ENCODE data around the gene LCOR.
"Not testable (repeated sequence)": the region's sequence is repeated elsewhere in the genome, so short reads cannot be mapped to it uniquely, and the experiment has no call there.

LCOR gene

DNA sequence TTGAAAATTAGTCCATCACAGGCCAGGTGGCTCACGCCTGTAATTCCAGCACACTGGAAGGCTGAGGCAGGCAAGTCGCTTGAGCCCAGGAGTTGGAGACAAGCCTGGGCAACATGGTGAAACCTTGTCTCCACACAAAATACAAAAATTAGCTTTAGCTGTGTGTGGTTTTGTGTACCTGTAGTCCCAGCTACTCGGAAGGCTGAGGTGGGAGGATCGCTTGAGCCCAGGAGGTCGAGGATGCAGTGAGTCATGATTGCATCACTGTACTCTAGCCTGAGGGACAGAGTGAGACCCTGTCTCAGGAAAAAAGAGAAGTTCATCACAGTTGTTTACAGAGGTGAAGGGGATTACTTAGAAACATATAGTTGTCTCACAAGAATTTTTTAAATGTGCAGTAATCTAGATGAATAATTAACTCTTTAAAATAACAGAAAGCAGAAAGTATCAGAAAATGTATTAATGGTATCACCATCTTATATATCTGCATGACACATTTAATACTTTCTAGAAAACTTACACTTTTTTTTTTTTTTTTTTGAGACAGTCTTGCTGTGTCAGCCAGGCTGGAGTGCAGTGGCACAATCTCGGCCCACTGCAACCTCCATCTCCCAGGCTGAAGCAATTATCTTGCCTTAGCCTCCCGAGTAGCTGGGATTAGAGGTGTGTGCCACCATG lies 8.9 kb downstream of the LCOR start:
- peak; percentile 67 for DNase-seq

DNA sequence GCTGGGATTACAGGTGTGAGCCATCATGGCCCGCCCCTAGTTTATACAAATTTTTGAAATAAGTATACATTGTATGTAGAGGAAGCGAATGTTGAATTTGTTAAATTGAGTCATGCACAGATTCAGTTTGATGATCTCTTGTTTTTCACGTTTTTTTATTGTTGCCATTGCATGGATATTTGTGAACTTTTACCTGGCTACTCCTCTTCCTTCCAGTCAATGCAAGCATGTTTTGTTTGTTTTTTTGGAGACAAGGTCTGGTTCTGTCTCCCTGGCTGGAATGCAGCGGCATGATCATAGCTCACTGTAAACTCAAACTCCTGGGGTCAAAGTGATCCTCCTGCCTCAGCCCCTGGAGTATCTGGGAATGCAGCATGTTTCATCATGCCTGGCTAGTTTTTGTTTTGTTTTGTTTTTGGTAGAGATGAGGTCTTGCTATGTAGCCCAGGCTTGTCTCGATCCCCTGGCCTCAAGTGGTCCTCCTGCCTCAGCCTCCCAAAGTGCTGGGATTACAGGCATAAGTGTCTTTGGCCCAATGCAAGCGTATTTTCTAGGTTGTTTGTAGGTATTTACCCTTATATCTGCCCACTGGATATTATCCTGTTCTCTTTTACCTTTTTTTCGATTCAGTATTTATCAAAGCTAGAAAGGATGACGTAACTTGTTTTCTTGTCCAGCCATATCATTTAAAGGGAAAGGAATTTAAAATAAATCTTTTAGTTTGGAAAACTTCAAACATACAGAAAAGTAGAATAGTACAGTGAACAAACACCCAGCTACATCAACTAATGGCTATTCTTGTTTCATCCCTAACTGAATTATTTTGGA lies 11.0 kb downstream of the LCOR start:
- DNase-seq = no peak

DNA sequence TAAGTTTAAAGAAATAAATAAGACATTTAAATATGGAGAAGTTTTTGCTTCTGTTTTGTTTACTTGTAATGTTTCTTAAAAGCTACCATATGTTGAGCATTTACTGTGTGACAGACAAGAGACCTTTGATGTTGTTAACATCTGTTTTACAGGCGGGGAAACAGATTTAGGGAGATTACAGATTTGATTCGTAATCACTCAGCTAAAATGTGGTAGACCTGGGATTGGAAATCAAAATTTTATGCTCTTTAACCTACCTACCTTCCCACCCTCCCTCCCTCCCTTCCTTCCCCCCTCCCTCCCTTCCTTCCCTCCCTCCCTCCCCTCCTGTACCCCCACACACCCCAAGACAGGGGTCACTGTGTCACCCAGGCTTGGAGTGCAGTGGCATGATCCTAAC lies 11.7 kb downstream of the LCOR start:
- DNase-seq = no peak

DNA sequence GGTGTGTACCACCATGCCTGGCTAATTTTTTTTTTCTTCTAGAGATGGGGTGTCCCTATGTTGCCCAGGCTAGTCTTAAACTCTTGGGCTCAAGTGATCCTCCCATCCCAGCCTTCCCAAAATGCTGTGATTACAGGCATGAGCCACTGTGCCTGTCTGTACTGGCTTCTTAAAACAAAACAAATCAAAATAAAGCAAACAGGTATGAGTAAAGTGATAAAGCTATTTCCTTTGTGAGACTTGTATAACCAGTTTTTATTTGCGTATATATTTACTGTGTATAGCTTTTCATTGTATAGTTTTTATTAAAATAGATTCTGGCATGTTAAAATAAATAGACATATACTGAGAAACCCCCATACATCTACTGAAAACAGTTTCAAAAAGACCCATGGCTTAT lies 14.3 kb downstream of the LCOR start:
- DNase-seq = no peak

DNA sequence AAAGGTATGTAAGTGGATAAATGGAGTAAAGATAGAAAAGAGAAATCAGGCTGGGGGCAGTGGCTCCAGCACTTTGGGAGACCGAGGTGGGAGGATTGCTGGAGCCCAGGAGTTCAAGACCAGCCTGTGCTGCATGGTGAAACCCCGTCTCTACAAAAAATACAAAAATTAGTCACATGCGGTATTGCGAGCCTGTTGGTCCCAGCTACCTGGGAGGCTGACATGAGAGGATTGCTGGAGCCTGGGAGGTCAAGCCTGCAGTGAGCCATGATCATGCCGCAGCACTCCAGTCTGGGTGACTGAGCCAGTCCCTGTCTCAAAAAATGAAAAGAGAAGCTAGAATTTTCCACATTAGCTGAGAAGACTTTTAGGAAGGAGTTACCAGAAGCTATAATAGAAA lies 14.8 kb downstream of the LCOR start:
- no peak for DNase-seq

DNA sequence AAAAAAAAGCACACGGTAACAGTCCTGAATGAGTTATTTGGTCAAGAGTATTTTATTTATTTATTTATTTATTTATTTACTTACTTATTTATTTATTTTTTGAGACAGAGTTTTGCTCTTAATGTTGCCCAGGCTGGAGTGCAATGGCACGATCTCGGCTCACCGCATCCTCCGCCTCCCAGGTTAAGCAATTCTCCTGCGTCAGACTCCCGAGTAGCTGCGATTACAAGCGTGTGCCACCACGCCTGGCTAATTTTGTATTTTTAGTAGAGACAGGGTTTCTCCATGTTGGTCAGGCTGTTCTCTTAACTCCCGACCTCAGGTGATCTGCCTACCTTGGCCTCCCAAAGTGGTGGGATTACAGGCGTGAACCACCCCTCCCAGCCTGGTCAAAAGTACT lies 15.3 kb downstream of the LCOR start:
- DNase-seq = not testable (repeated sequence)

DNA sequence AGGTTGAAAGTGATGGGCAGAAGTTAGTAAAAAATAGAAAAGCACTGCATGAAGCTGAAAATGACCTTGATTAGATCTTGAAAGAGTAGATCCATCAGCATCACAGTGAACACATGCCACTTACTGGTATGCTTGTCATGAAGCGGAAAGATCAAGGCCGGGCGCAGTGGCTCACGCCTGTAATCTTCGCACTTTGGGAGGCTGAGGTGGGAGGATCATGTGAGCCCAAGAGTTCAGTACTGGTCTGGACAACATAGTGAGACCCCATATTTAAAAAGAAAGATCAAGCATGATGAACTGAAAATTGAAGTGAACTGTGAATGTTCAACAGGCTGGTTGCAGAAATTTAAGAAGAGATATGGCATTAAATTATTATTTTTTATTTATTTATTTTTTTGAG lies 18.0 kb downstream of the LCOR start:
- no peak for DNase-seq

DNA sequence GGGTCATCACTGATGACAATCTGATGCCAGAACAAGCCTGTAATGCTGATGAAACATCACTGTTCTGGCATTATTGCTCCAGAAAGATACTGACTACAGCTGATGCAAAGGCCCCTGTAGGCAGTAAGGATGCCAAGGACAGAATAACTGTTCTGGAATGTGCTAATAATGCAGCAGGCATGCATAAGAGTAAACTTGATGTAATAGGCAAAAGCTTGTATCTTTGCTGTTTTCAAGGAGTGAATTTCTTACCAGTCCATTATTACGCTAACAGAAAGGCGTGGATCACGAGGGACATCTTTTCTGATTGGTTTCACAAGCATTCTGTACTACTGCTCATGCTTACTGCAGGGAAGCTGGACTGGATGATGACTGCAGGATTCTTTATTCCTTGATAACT lies 18.7 kb downstream of the LCOR start:
- DNase-seq = no peak

DNA sequence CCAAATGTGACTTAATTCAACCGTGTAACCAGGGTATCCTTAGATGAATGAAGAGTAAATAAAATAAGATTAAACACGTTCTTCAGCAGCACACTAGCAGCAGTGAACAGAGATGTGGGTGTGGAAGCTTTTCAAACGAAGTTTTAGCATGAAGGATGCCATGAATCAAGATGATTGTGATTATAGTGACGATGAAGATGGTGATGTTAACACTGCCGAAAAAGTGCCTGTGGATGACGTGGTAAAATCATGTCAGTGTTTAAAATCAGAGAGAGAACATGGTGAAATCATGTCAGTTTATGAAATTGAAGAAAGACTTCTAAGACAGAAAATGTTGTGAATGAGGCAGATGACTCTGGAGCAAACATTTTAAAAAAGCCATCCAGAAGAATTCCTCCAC lies 19.2 kb downstream of the LCOR start:
- no peak for DNase-seq

DNA sequence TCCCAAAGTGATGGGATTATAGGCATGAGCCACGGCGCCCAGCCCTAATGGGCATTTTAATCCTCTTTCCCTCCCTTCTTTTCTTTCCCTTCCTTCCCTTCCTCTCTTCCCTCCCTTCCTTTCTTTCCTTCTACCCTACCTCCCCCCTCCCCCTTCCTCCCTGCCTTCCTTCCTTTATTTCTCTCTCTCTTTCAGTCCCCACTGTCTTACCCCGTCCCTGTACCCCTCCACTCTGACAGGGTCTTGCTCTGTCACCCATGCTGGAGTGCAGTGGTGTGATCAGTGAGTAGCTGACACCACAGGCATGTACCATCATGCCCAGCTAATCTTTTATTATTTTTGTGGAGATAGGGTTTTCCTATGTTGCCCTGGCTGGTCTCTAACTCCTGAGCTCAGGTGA lies 24.2 kb downstream of the LCOR start:
- DNase-seq = no peak

DNA sequence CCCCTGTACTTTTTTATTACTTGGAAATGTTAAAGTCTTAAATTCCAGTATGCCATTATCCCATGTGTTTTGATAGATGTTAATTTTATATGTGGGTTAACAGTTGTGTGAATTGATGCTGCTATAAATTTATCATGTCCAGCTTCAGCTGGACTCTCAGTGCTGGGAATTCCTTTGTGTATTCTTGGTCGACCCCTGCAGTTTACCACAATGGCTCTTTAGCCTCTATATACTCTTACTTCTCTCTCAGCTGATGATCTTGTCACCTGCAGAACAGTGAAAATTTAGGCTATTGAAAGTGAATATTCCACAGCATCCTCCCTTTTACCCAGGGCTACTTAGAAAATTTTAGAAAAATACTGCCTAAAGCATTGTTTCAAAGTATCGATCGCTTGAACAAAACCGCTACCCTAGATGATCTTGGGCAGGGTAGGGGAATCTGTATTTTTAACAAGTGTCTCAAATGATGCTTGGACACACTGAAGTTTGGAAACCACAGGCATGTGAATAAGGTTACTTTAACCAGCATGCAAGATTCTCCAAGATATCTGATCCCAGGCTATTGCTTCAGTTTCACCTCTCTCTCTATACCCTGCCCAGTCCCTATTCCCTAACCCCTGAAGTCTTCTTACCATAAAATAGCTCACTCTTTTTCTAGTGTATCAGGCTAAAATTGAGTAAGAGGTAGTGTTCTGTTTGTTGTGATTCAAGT lies 25.4 kb downstream of the LCOR start:
- no peak for DNase-seq

DNA sequence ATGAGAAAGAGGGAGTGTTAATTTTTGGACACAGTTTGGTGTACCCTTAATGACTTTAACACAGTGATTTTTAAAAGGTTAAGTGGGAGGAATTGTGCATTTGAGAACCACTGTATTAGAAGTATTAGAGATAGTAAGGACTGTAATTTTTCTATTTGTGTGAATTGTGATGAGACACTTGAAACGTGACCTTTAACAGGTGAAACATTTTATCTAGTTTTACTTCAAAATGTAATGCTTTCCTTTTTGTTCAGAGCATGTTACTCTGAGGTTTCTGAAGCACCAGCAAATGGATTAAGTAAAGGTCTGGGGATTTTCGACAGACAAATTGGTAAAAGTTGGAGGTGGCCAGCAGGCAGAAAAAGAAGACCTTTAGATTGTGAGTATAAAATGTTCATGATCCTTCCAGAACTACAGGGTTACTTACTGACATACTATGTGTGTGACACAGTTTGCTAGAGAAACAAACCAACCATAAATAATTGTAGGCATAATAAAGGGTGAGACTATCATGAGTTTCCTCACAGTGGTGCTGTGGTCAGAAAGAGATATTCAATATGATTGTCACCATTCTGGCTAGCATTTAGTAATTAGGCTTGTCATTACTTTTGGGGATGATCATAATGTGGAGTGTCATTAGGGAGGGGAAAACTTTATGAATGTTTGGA lies 26.1 kb downstream of the LCOR start:
- DNase-seq = peak; percentile 24

DNA sequence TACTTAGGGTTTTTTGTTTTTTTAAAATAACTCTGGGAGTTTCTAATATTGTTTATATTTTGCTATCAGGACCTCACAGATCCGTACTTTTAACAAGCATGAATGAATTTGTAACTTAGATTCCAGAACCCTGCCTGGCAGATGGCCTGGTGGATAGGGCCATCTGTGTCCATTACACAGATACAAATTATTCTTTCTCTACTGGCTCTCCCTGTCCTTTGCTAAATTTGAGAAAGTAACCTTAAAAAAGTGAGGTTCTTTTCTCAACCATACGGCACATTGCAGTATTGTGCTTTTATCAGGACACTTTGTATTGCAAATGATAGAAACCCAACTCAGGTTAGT lies 26.6 kb downstream of the LCOR start:
- DNase-seq = peak; percentile 32

DNA sequence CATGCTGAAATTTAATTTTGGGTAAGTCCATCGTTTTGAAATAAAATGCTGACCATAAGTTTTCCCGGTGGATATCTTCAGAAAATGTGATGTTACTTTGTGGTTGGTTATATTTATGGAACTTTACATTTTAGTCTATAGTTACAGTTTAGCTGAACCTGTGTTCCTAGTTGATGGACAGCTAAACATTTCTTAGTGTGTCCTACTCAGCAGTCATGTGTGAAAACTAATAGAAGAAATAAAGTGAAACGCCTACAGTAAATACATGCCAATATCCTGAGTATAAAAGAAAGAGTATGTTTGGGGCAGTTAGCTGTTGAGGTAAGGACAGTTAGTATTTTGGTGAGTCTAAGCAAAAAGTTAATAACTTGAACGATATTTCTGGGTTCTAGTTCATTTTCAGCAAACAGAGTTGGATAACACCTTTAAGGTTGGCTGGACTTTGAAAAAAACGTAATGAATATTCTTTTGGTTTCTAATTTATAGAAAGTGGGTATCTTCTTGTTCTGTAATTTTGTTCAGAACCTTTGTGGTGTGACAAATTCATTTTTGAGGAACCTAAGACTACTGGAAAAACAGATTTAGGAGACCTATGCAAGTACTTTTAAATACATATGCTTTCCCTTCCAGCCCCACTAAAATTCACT lies 28.7 kb downstream of the LCOR start:
- no peak for DNase-seq

DNA sequence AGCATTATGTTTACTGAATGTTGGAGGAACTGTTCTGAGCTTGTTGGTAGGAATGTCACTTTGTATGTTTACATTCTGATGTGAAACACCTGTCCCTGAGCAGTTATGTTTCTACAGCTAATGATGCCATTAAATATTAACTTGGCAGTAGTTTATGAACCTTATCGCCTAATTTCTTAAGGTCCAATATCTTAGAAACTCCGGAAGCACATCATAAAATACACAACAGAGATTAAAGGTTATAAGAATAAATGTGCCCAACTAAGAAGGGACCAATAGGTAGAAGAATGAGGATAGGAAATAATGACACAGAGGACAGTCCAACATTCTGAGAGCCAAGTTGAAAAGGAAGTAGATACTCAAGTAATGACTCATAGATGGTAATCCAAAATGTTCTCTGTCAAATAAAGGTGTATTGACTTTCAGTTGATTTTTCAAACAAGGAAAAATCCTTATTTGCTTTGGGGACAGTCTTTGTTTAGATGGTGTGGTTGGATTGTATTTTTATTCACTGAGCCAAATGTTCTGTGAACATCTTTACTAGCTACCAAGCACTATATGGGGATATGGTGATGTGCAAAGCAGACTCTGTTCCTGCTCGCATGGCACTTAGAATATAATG lies 31.9 kb downstream of the LCOR start:
- peak; percentile 42 for DNase-seq

DNA sequence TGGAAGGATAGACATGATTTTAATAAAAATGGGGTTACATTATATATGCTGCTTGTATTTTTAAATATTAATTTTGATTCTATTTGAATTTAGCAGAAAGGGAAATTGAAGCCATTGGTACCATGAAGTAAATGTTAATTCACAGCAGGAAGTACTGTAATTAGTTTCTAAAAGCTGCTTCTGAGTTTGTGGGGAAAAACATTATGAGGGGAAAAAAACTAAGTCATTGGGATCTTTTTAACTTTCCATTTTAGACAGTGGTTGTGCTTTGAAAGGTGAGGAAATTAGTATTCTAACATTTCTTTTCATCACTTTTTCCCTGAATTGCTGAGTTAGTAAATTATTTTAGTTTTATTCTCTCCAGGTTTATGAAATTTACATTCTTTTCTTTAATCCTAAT lies 41.0 kb downstream of the LCOR start:
- no peak for DNase-seq

DNA sequence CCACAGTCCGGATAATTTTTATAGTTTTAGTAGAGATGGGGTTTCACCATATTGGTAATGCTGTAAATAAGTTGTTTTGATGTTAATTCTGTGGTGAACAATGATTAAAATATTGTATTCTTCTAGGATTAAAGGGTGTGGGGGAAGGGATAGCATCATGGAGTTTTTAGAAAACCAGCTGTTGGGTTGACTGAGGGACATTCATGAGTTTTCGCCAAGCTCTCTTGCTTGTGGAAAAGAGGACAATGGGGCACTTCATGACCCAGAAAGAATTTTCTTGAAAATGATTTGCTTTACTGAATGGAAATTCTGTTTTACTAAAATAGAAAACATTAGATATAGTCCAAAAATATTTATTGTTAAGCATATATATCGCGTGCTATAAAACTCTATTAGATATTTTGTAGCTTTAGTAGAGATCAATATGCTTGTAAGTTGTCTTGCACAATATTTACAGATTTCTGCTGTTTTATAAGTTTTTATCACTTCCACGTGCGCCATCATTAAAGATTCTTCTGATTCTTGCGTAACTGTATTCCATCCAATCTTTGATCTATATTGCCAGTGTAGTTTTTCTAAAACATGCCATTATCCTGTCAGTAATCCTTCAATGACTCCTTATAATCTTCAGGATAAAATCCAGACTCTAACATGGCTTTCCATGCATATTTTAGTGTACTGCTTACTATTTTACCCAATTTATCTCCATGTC lies 41.8 kb downstream of the LCOR start:
- no peak for DNase-seq

DNA sequence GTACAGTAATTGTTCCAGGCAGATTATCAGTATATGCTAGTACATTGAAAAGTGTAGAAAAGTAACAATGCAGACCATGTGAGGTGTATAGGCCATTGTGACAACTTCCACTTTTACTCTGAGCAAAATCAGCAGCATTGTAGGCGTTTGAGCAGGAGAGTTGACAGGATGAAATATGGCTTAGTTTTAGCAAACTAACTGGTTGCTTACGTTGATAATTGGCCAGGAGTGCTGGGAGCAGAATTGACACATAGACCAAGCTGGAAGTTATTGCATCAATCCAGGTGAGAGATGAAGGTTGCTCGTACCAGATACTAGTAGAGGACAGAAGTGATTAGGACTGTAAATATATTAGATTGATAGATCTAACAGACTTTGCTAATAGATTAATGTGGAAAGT lies 46.0 kb downstream of the LCOR start:
- DNase-seq = peak; percentile 15

DNA sequence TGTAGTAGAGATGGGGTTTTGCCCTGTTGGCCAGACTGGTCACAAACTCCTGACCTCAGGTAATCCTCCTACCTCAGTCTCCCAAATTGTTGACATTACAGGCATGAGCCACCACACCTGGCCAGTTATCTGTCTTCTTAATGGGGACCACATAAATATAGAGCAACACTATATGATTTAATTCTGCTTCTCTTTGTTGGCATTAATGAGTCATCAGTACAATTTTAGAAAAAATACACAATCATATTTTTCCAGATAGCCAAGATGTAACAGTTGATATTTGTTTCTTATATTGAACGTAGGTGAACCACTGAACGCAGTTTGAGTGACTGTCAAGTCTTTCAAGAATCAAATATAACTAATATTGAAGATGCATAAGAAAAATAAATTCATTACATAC lies 48.5 kb downstream of the LCOR start:
- no peak for DNase-seq

DNA sequence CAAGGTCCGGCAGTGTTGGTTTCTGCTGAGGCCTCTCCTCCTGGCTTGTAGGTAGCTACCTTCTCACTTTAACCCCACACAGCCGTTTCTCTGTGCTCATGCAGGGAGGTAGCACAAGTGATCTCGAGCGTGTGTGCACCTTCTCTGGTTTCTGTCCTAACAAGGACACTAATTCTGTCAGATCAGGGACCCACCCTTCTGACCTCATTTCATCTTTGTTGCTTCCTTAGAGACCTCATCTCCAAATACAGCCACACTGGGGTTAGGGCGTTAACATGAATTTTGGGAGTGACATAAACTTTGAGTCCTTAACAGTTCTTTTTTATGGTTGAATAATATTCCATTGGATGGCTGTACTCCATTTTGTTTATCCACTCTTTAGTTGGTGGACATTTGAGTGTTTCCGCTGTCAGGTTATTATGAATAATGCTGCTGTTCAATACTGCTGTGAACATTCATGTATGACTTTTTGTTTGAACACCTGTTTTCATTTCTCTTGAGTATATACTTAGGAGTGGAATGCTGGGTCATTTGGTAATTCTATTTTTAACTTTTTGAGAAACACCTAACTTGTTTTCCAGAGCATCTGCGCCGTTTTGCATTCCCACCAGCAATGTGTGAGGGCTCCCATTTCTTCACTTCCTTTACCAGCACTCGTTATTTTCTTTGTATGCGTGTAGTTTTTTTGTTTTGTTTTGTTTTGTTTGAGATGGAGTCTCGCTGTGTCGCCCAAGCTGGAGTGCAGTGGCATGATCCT lies 57.5 kb downstream of the LCOR start:
- no peak for DNase-seq

DNA sequence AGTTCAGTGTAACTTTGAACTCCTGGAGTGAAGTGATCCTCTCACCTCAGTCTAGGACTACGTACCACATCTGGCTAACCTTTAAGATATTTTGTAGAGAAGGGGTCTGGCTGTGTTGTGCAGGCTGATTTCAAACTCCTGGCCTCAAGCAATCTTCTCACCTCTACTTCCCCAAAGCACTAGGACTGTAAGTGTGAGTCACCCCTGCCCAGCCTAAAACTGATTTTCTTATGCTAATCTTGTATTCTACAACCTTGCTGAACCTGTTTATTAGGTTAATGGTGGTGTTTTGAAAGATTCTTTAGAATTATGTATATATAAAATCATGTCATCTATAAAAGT lies 58.0 kb downstream of the LCOR start:
- peak; percentile 26 for DNase-seq

Data from hematopoietic multipotent progenitor cell treated with erythropoietin and hydrocortisone succinate and interleukin-3 and kit ligand, for 4 days (in vitro differentiated cells).